HG02970 (cell line): ENCODE data around the gene ELAVL3.
"Not testable (repeated sequence)": the region's sequence is repeated elsewhere in the genome, so short reads cannot be mapped to it uniquely, and the experiment has no call there.

ENCODE experiments used
- ATAC-seq: cut with Tn5 transposase; IDR thresholded peaks from one replicate; pipeline ENCODE4 v1.9.1; 2021; ENCODE audit warnings: mild to moderate bottlenecking, moderate library complexity, moderate number of reproducible peaks; ENCODE audit not compliant: unreplicated experiment, low FRiP score

The ELAVL3 gene

GRCh38 chr19:11416346-11417052, 64.3 kb downstream of the ELAVL3 start:
- ATAC-seq, result no peak

- ATAC-seq, result no peak
Measured at GRCh38 chr19:11414544-11414943, 66.3 kb downstream of the ELAVL3 start.

GRCh38 chr19:11410682-11411081, 70.2 kb downstream of the ELAVL3 start:
- ATAC-seq, result no peak

- ATAC-seq, result no peak
Measured at GRCh38 chr19:11408591-11408990, 72.3 kb downstream of the ELAVL3 start.

GRCh38 chr19:11406703-11407236, 74.1 kb downstream of the ELAVL3 start:
- not testable (repeated sequence) for ATAC-seq

- ATAC-seq, result no peak
Measured at GRCh38 chr19:11405846-11406643, 74.8 kb downstream of the ELAVL3 start.

GRCh38 chr19:11404588-11405222, 76.1 kb downstream of the ELAVL3 start:
- no peak for ATAC-seq

- no peak for ATAC-seq
Measured at GRCh38 chr19:11401808-11402543, 78.9 kb downstream of the ELAVL3 start.
